Right lobe of liver (tissue), 6 donors: Measurements from ENCODE around the gene FADD. TPM values are rescaled to one million over a fixed set of nuclear protein-coding genes. Genes with fewer than 3 reads are reported as not detected.

Experiments used
- ATAC-seq, 4 donors: fragments of 200-7000 bp; cut with Tn5 transposase; one replicate each; pipeline ENCODE4 v1.9.1; 2020; ENCODE audit warnings: mild to moderate bottlenecking in 4 of 4, moderate library complexity in 4 of 4
- DNase-seq, 3 donors: peaks; one replicate each; pipeline ENCODE4 v3.0.0-alpha.2; 2020
- H3K27ac ChIP-seq, 3 donors: fragments of 200-600 bp; one replicate each; pipeline ENCODE4 v1.8.0; 2022
- H3K27me3 ChIP-seq, 2 donors: fragments of 200-600 bp; one replicate each; pipeline ENCODE4 v1.8.0; 2022
- H3K36me3 ChIP-seq, 4 donors: fragments of 200-600 bp; sonication (generic) in 1 of 4; one replicate each; pipeline versions ENCODE4 v1.5.1 to v1.8.0; 2017 to 2022; ENCODE audit warnings: control low read depth in 1 of 4
- H3K4me1 ChIP-seq, 4 donors: fragments of 200-600 bp; sonication (generic) in 1 of 4; one replicate each; pipeline versions ENCODE4 v1.5.1 to v1.8.0; 2017 to 2022; ENCODE audit warnings: control low read depth in 1 of 4
- H3K4me3 ChIP-seq, 3 donors: fragments of 200-600 bp; one replicate each; pipeline ENCODE4 v1.8.0; 2022
- H3K9me3 ChIP-seq, 4 donors: fragments of 200-600 bp; sonication (generic) in 1 of 4; one replicate each; pipeline versions ENCODE4 v1.5.1 to v1.8.0; 2017 to 2022; ENCODE audit warnings: control low read depth in 1 of 4
- CTCF ChIP-seq, 4 donors: fragments of 200-600 bp in 3 of 4; fragments of 450-650 bp in 1 of 4; IDR thresholded peaks; one replicate each; pipeline versions ENCODE4 v1.5.1 to v1.8.0; 2016 to 2022; ENCODE audit warnings: antibody characterized with exemption in 4 of 4, mild to moderate bottlenecking in 2 of 4
- POLR2A ChIP-seq: fragments of 450-650 bp; IDR thresholded peaks from one replicate; pipeline ENCODE4 v1.6.1; 2017; ENCODE audit warnings: antibody characterized with exemption, mild to moderate bottlenecking
- WGBS: methylation state at CpG from one replicate; pipeline ENCODE4 v1.1.6; 2018; ENCODE audit warnings: low coverage, low lambda C conversion rate; ENCODE audit not compliant: insufficient coverage; ENCODE audit errors: missing lambda C conversion rate; 5-methylcytosine and 5-hydroxymethylcytosine counted together
- intact Hi-C, 2 donors: fragments of 100-400 bp; cut with DNase I; formaldehyde crosslinking; loops; one replicate each; pipeline versions ENCODE4 v1.11.2 to v1.14.1; 2022
- total RNA-seq, 6 experiments: library from RNA; depleted of rRNA in 2 of 6; stranded (reverse); fragments of >200 nt in 2 of 6; fragmentation: NEBNext Ultra II Directional in 3 of 6; extraction: Animal tissue kit (Norgen Biotek cat#: 25700) in 3 of 6; gene quantifications; one replicate each; pipeline versions ENCODE4 v1.1.0 to v1.2.4, GENCODE V29; 2016 to 2023
- donor health status: DM: no; HTN: yes; CAD: no.
- donor health status: DM: no; HTN: no; CAD: no.
- donor health status: DM: no; HTN: no; CAD: no.
- donor health status: DM: no; HTN: yes; CAD: no.
- donor health status: DM: no; HTN: yes; CAD: no.

FADD gene
- total RNA-seq, 6 experiments from 2014 or later, result 8.8 to 17.5 (median 10.6) TPM

GRCh38 chr11:70175236-70175698, 27.8 kb upstream of the FADD start:
- Histone ChIP-seq H3K36me3 (peaks cover 0 to 57% (median 7%) of the 10 kb centered on the region in 4 donors), H3K27ac (no peak overlapping the region), H3K9me3 (no peaks in the 10 kb centered on the region), H3K27me3 (no peaks in the 10 kb centered on the region), H3K4me1 (no peaks in the 10 kb centered on the region), H3K4me3 (no peak overlapping the region)
- intact Hi-C loops, result no loop called here
- no peak for DNase-seq
- TF ChIP-seq POLR2A (no peak), CTCF (IDR thresholded peaks at IDR 0.05) (no peak)
- 81% methylated on average over 6 of the region's 15 CpGs for WGBS
- no peak for ATAC-seq

GRCh38 chr11:70176940-70177689, 26.0 kb upstream of the FADD start:
- intact Hi-C loops, result no loop called here
- WGBS, result 58% methylated on average over 4 of the region's 39 CpGs
- Histone ChIP-seq H3K4me3 (no peak overlapping the region), H3K4me1 (no peaks in the 10 kb centered on the region), H3K9me3 (no peaks in the 10 kb centered on the region), H3K36me3 (peaks cover 0 to 57% (median 6%) of the 10 kb centered on the region in 4 donors), H3K27ac (no peak overlapping the region), H3K27me3 (no peaks in the 10 kb centered on the region)
- no peak for TF ChIP-seq POLR2A
- peak; percentile 41 to 71 (median 56) for TF ChIP-seq CTCF (IDR thresholded peaks at IDR 0.05)
- ATAC-seq (peak; percentile 65 to 83 (median 76)), DNase-seq (no peak)

- H3K36me3 ChIP-seq, result peaks cover 0 to 65% (median 10%) of the 10 kb centered on the region in 4 donors
- ATAC-seq (no peak), DNase-seq (no peak)
- 79% methylated on average over 3 of the region's 11 CpGs for WGBS
- H3K27ac ChIP-seq, result no peak overlapping the region
- no peaks in the 10 kb centered on the region for H3K4me1 ChIP-seq
- no peaks in the 10 kb centered on the region for H3K27me3 ChIP-seq
- no peak overlapping the region for H3K4me3 ChIP-seq
- TF ChIP-seq CTCF (IDR thresholded peaks at IDR 0.05), result no peak
- intact Hi-C loops, result no loop called here
- H3K9me3 ChIP-seq, result no peaks in the 10 kb centered on the region
Measured at GRCh38 chr11:70180906-70181305, 22.2 kb upstream of the FADD start.

- Histone ChIP-seq H3K9me3 (no peaks in the 10 kb centered on the region), H3K4me3 (no peak overlapping the region), H3K36me3 (peaks cover 0 to 76% (median 10%) of the 10 kb centered on the region in 4 donors), H3K27me3 (no peaks in the 10 kb centered on the region), H3K4me1 (no peaks in the 10 kb centered on the region), H3K27ac (no peak overlapping the region)
- intact Hi-C loops, result no loop called here
- WGBS, result 88% methylated on average over 4 of the region's 18 CpGs
- no peak for TF ChIP-seq CTCF (IDR thresholded peaks at IDR 0.05)
- no peak for TF ChIP-seq POLR2A
- DNase-seq (no peak), ATAC-seq (no peak)
Measured at GRCh38 chr11:70182266-70182665, 20.8 kb upstream of the FADD start.
